ENCODE data around the gene OR6N2. TPM values are rescaled to one million over a fixed set of nuclear protein-coding genes. Genes with fewer than 3 reads are reported as not detected.

OR6N2 gene
- polyA plus RNA-seq, 1 donor from 2014 or later, result not detected

GRCh38 chr1:158801396-158801795, 20.4 kb upstream of the OR6N2 start:
- Mint-ChIP-seq H3K27me3 (no peaks in the 10 kb centered on the region), H3K9me3 (no peaks in the 10 kb centered on the region), H3K4me1 (peaks cover 0 to 6% (median 0%) of the 10 kb centered on the region in 3 donors), H3K36me3 (no peaks in the 10 kb centered on the region), H3K27ac (peak overlapping the region in 1 of 3 donors; percentile 76), H3K4me3 (no peak overlapping the region)

- H3K9me3 Mint-ChIP-seq, result no peaks in the 10 kb centered on the region
- H3K4me1 Mint-ChIP-seq, result peaks cover 0 to 6% (median 0%) of the 10 kb centered on the region in 3 donors
- H3K27me3 Mint-ChIP-seq, result no peaks in the 10 kb centered on the region
- H3K27ac Mint-ChIP-seq, result no peak overlapping the region
- no peak overlapping the region for H3K4me3 Mint-ChIP-seq
- H3K36me3 Mint-ChIP-seq, result no peaks in the 10 kb centered on the region
Measured at GRCh38 chr1:158800526-158800925, 19.5 kb upstream of the OR6N2 start.

- Mint-ChIP-seq H3K9me3 (no peaks in the 10 kb centered on the region), H3K4me3 (no peak overlapping the region), H3K4me1 (peaks cover 0 to 6% (median 0%) of the 10 kb centered on the region in 3 donors), H3K36me3 (no peaks in the 10 kb centered on the region), H3K27ac (no peak overlapping the region), H3K27me3 (no peaks in the 10 kb centered on the region)
Measured at GRCh38 chr1:158799689-158800088, 18.7 kb upstream of the OR6N2 start.

- Mint-ChIP-seq H3K36me3 (no peaks in the 10 kb centered on the region), H3K9me3 (no peaks in the 10 kb centered on the region), H3K4me1 (peaks cover under 1 to 6% (median 4%) of the 10 kb centered on the region in 3 donors), H3K4me3 (no peak overlapping the region), H3K27ac (no peak overlapping the region), H3K27me3 (no peaks in the 10 kb centered on the region)
Measured at GRCh38 chr1:158798531-158798930, 17.5 kb upstream of the OR6N2 start.

- H3K27me3 Mint-ChIP-seq, result no peaks in the 10 kb centered on the region
- no peak overlapping the region for H3K4me3 Mint-ChIP-seq
- H3K27ac Mint-ChIP-seq, result no peak overlapping the region
- H3K9me3 Mint-ChIP-seq, result peaks cover 0 to 2% (median 0%) of the 10 kb centered on the region in 3 donors
- peaks cover 0 to 5% (median 2%) of the 10 kb centered on the region in 3 donors for H3K4me1 Mint-ChIP-seq
- no peaks in the 10 kb centered on the region for H3K36me3 Mint-ChIP-seq
Measured at GRCh38 chr1:158794247-158794646, 13.2 kb upstream of the OR6N2 start.

- Mint-ChIP-seq H3K9me3 (peaks cover 0 to 2% (median 0%) of the 10 kb centered on the region in 3 donors), H3K4me1 (peaks cover 0 to 5% (median 2%) of the 10 kb centered on the region in 3 donors), H3K4me3 (no peak overlapping the region), H3K27me3 (no peaks in the 10 kb centered on the region), H3K36me3 (no peaks in the 10 kb centered on the region), H3K27ac (no peak overlapping the region)
Measured at GRCh38 chr1:158793604-158794003, 12.6 kb upstream of the OR6N2 start.

GRCh38 chr1:158771950-158772866, 8.8 kb downstream of the OR6N2 start, which contains the start of gene OR6N1:
Gene OR6N1, minus strand, starts transcription at chr1:158772195. Its CDS starts 5,513 bp downstream, at chr1:158766682.
- no peaks in the 10 kb centered on the region for H3K27me3 Mint-ChIP-seq
- no peaks in the 10 kb centered on the region for H3K36me3 Mint-ChIP-seq
- no peaks in the 10 kb centered on the region for H3K9me3 Mint-ChIP-seq
- H3K4me3 Mint-ChIP-seq, result no peak within 1 kb of the TSS
- peaks cover 0 to 2% (median 0%) of the 10 kb centered on the region in 3 donors for H3K4me1 Mint-ChIP-seq
- H3K27ac Mint-ChIP-seq, result no peak within 1 kb of the TSS

GRCh38 chr1:158754420-158754819, 26.6 kb downstream of the OR6N2 start, which contains the start of gene OR6K6:
Gene OR6K6, plus strand, starts transcription at chr1:158754720. Its CDS starts 168 bp downstream, at chr1:158754888.
- no peaks in the 10 kb centered on the region for H3K4me1 Mint-ChIP-seq
- H3K27ac Mint-ChIP-seq, result no peak within 1 kb of the TSS
- H3K9me3 Mint-ChIP-seq, result peaks cover 2 to 6% (median 4%) of the 10 kb centered on the region in 3 donors
- no peak within 1 kb of the TSS for H3K4me3 Mint-ChIP-seq
- no peaks in the 10 kb centered on the region for H3K36me3 Mint-ChIP-seq
- H3K27me3 Mint-ChIP-seq, result peaks cover 6% of the 10 kb centered on the region

GRCh38 chr1:158752155-158752712, 28.8 kb downstream of the OR6N2 start:
- Mint-ChIP-seq H3K4me1 (no peaks in the 10 kb centered on the region), H3K4me3 (no peak overlapping the region), H3K27me3 (peaks cover 6% of the 10 kb centered on the region), H3K9me3 (peaks cover 2 to 4% (median 3%) of the 10 kb centered on the region in 3 donors), H3K36me3 (no peaks in the 10 kb centered on the region), H3K27ac (no peak overlapping the region)

- Mint-ChIP-seq H3K4me3 (no peak overlapping the region), H3K27ac (no peak overlapping the region), H3K4me1 (peaks cover 0 to 2% (median 0%) of the 10 kb centered on the region in 3 donors), H3K27me3 (peaks cover 12% of the 10 kb centered on the region), H3K9me3 (peaks cover 0 to 2% (median 0%) of the 10 kb centered on the region in 3 donors), H3K36me3 (no peaks in the 10 kb centered on the region)
Measured at GRCh38 chr1:158735848-158736247, 45.2 kb downstream of the OR6N2 start.

- no peaks in the 10 kb centered on the region for H3K36me3 Mint-ChIP-seq
- peaks cover 5% of the 10 kb centered on the region for H3K27me3 Mint-ChIP-seq
- peaks cover 0 to 2% (median 0%) of the 10 kb centered on the region in 3 donors for H3K4me1 Mint-ChIP-seq
- peaks cover 0 to 2% (median 0%) of the 10 kb centered on the region in 3 donors for H3K9me3 Mint-ChIP-seq
- no peak overlapping the region for H3K4me3 Mint-ChIP-seq
- peak overlapping the region in 1 of 3 donors; percentile 45 for H3K27ac Mint-ChIP-seq
Measured at GRCh38 chr1:158732524-158732923, 48.5 kb downstream of the OR6N2 start.

- Mint-ChIP-seq H3K9me3 (peaks cover 0 to 2% (median 0%) of the 10 kb centered on the region in 3 donors), H3K4me3 (no peak overlapping the region), H3K27me3 (peaks cover 5% of the 10 kb centered on the region), H3K36me3 (no peaks in the 10 kb centered on the region), H3K27ac (peak overlapping the region in 1 of 3 donors; percentile 45), H3K4me1 (peaks cover 0 to 2% (median 0%) of the 10 kb centered on the region in 3 donors)
Measured at GRCh38 chr1:158731707-158732106, 49.3 kb downstream of the OR6N2 start.

- H3K9me3 Mint-ChIP-seq, result no peaks in the 10 kb centered on the region
- no peaks in the 10 kb centered on the region for H3K36me3 Mint-ChIP-seq
- no peaks in the 10 kb centered on the region for H3K4me1 Mint-ChIP-seq
- no peak overlapping the region for H3K27ac Mint-ChIP-seq
- H3K4me3 Mint-ChIP-seq, result no peak overlapping the region
- H3K27me3 Mint-ChIP-seq, result peaks cover 6% of the 10 kb centered on the region
Measured at GRCh38 chr1:158730453-158730852, 50.6 kb downstream of the OR6N2 start.

- Mint-ChIP-seq H3K4me3 (no peak overlapping the region), H3K36me3 (no peaks in the 10 kb centered on the region), H3K9me3 (no peaks in the 10 kb centered on the region), H3K27me3 (peaks cover 15% of the 10 kb centered on the region), H3K4me1 (no peaks in the 10 kb centered on the region), H3K27ac (no peak overlapping the region)
Measured at GRCh38 chr1:158728510-158729225, 52.3 kb downstream of the OR6N2 start.

- Mint-ChIP-seq H3K27ac (no peak overlapping the region), H3K4me1 (no peaks in the 10 kb centered on the region), H3K9me3 (no peaks in the 10 kb centered on the region), H3K36me3 (no peaks in the 10 kb centered on the region), H3K4me3 (no peak overlapping the region), H3K27me3 (peaks cover 16% of the 10 kb centered on the region)
Measured at GRCh38 chr1:158724442-158724841, 56.6 kb downstream of the OR6N2 start.

All from IgD-negative memory B cell (primary cell).